NB4 (cell line): ENCODE data around the gene ENDOV.

Experiments
- CTCF ChIP-seq: IDR thresholded peaks from one replicate; pipeline ENCODE4 v1.5.1; 2012; ENCODE audit warnings: low read depth, low read length
- MAX ChIP-seq: IDR thresholded peaks from 2 replicates; pipeline ENCODE4 v1.6.1; 2011; ENCODE audit warnings: low read depth, low read length
- POLR2A ChIP-seq: IDR thresholded peaks from 2 replicates; pipeline ENCODE4 v1.6.1; 2011; ENCODE audit warnings: mild to moderate bottlenecking; ENCODE audit not compliant: insufficient read length; ENCODE audit errors: extremely low read depth

DNA sequence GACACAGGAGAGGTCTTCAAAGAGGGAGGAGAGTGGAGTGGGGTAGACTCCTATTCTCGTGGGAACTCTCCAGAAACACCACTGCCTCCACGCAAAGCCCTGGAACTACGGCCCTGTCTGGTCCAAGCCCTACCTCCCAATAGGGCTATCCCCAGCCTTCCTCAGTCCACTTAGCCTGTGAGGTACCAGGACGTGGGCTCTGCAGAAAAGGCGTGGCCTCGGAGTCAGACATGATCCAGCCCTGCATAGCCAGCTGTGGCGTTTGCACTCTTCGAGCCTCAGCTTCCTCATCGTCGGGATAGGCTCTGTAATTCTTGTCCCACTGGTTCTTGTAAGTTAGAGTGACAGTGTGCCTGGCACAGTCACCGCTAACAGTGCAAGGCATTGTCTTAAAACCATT, 13.8 kb downstream of the ENDOV start:
- TF ChIP-seq POLR2A = no peak
- TF ChIP-seq CTCF = no peak
- no peak for TF ChIP-seq MAX
